GM21526 (cell line): ENCODE results near the gene FFAR2.
"Not testable (repeated sequence)": the region's sequence is repeated elsewhere in the genome, so short reads cannot be mapped to it uniquely, and the experiment has no call there.

Experiments used
- ATAC-seq: cut with Tn5 transposase; IDR thresholded peaks from one replicate; pipeline ENCODE4 v1.9.1; 2021; ENCODE audit warnings: moderate library complexity; ENCODE audit not compliant: unreplicated experiment, low FRiP score

FFAR2 gene

GRCh38 chr19:35423406-35423805 is 24.7 kb upstream of the FFAR2 start:
- not testable (repeated sequence) for ATAC-seq

- no peak for ATAC-seq
Measured at GRCh38 chr19:35425682-35426081, 22.4 kb upstream of the FFAR2 start.

GRCh38 chr19:35427187-35427586 is 20.9 kb upstream of the FFAR2 start:
- no peak for ATAC-seq

GRCh38 chr19:35429698-35430408 is 18.2 kb upstream of the FFAR2 start:
- no peak for ATAC-seq

- ATAC-seq: no peak
Measured at GRCh38 chr19:35430409-35431144, 17.5 kb upstream of the FFAR2 start.

DNA sequence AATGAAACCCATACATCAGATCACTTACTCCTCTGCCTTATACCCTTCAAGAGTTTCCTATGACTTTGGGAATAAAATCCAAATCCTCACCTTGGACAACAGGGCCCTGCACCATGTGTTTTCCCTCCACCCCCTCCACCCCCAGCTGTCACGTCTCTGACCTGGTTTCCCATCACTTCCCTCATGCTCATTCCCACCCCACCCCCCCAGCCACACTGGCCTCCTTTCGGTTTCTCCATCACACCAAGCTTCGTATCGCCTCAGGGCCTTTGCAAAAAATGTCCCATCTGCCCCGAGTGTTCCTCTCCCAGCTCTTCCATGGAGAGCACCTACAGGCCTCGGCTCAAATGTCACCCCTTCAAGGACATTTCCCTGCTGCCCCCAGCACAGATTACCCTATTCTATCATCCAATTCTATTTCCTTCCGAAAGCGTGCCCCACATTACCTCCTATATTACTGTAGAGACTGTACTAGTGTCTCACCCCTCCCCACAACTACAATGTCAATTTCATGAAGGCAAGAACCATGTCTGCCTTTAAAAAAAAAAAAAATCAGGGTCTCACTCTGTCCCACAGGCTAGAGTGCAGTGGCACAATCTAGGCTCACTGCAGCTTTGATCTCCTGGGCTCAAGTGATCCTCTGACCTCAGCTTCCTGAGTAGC is 16.8 kb upstream of the FFAR2 start:
- ATAC-seq: no peak

- ATAC-seq: no peak
Measured at GRCh38 chr19:35432911-35433310, 15.1 kb upstream of the FFAR2 start.

DNA sequence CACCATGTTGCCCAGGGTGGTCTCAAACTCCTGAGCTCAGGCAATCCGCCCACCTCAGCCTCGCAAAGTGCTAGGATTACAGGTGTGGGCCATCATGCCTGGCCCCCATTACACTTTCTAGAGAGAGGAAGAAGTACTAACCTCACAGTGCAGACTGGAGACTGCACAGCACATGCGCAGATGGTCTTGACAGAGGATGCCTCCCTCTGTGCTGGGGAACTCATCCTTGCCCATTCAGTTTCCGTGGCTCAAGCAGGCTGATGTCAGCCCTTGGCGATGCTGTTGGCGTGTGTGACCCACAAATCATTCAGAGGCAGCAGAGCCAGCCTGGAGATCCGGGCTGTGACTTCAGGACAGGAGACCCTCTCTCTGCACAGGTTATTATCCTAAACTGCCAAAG is 14.6 kb upstream of the FFAR2 start:
- no peak for ATAC-seq

DNA sequence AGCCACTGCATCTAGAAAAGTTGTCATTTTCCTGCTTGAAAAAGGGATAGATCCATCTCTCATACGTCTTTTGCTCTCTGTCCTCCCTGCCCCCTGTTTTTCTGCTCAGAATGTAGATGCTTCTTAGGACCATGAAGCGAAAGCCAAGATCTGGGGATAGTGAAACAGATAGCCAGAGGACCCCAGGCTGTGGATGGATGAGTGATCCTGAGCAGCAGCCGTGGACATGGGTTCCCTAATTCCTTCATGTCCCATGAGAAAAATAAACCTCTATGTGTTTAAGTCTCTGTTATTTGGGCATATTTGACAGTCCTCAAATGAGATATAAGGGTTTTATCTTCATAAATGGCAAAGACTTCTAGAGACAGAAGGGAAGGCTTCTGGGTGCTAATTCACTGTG is 12.2 kb upstream of the FFAR2 start:
- ATAC-seq: no peak

- no peak for ATAC-seq
Measured at GRCh38 chr19:35436477-35437405, 11.3 kb upstream of the FFAR2 start.

- ATAC-seq: no peak
Measured at GRCh38 chr19:35437406-35437951, 10.6 kb upstream of the FFAR2 start.

- ATAC-seq: no peak
Measured at GRCh38 chr19:35438096-35438495, 10.0 kb upstream of the FFAR2 start.

DNA sequence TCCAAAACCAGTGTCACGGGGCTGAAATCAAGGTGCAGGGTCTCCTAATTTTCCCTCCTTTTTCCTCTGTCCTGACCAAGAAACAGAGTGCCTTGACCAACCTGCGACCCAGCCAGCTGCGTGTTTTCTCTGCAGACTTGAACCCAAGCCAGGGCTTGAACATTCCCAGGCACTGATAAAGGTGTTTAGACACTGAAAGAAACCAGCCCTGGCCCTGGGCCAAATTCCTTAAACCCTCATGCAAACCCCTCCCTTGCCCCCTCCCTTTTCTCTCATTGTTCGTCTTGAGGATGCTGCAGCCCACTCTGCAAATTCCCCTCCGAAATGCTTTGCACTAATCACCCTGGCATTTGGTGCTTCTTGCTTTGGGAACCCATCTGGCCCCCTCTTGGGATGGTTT is 9.5 kb upstream of the FFAR2 start:
- ATAC-seq: no peak

DNA sequence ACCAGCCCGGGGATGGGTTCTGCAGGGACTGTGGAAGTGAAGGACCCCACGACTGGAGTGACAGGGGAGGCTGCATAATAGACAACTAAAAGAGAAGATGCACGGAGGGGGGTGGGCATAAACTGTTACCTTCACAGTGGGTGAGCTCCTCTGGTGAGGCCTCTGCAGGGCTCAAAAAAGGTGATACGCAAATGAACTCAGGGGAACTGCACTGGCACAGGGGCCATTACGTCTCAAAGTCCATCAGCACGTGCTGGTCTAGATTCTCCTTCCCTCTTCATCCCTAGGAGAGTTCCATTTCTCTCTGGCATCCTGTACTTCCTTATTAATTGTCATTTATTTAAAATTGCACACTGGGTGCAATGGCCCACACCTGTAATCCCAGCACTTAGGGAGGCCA is 8.1 kb upstream of the FFAR2 start:
- no peak for ATAC-seq

- no peak for ATAC-seq
Measured at GRCh38 chr19:35442091-35442490, 6.0 kb upstream of the FFAR2 start.

DNA sequence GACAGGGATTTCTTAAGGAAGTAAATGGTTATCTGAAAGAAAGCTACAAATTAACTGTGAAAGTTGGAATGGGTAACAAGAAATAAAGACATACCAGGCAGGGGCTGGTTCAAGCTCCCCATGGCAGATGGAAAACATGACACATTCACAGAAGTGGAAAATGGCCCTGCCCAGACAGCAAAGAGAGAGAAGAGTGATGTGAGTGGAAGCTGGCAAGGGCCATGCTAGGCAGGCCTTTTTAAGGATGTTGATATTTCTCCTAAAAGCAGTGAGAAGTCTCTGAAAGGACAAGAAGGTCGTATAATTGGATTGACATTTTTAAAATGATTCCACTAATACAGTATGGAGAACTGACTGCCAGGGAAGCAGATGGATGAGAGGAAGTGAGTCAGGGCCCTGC is 3.3 kb upstream of the FFAR2 start:
- no peak for ATAC-seq

DNA sequence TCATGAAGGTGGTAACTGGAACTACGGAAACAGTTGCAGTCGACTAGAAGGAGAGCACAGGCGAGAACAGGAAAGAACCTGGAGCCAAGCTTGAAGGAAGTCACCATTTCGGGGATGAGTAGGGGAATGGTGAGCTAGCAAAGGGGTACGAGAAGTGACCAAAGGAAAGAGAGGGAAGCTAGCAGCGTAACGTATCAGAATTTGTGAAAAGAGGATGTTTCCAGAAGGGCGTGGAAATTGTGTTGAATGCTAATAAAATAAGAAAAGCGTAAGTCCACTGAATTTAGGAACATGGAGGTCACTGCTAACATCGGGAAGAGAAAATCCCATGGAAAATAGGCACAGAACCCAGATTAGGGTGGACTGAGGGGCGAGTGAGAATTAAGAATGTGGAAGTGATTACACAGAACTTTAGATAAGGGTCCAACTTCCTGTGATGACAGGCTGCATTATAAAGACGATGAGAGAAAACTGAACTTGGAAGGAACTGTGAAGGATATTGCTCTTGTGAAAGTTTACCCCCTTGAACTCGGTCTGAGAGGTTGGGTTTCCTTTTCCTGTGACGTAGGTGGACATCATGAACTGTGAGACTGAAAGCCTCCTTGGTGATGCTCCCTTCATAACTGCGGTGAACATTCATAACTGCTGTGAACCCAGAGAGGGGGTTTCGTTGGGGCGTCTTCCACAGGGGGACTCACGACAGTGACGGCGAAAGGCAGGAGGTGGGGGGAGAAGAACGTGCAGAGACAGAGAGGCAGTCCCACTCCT is 2.0 kb upstream of the FFAR2 start:
- ATAC-seq: no peak

DNA sequence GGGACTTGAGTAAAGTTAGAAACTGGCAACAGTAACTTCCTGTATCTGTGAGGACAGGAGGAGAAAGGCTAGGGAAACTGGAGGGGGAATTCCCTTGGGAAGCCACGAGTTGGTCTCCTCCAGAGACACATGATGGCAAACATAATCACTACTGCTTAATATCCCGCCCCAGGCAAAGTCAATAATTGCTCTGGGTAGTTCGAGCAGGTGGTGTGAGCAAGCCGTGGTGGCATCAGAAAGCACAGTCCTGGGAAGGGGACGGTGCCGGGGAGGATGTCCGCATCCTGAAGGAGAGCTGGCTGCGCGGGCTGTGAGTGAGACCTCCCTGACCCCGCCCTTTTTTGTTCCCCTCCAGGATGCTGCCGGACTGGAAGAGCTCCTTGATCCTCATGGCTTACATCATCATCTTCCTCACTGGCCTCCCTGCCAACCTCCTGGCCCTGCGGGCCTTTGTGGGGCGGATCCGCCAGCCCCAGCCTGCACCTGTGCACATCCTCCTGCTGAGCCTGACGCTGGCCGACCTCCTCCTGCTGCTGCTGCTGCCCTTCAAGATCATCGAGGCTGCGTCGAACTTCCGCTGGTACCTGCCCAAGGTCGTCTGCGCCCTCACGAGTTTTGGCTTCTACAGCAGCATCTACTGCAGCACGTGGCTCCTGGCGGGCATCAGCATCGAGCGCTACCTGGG is 1.4 kb downstream of the FFAR2 start:
- ATAC-seq: no peak
